HepG2 (cell line): ENCODE results near the gene CELF2. TPM values are rescaled to one million over a fixed set of nuclear protein-coding genes. Genes with fewer than 3 reads are reported as not detected.

Source experiments
- ATAC-seq: fragments of 200-7000 bp; cut with Tn5 transposase; 3 replicates; pipeline ENCODE4 v1.9.1; 2020; ENCODE audit warnings: mild to moderate bottlenecking, moderate library complexity
- BruUV-seq: library from RNA; stranded (reverse); fragments of 400-500 nt; replicated peaks from 2 replicates; lab custom pipeline; 2021; lab: Mats Ljungman, UMichigan
- CTCF ChIA-PET: fragments of 300-600 bp; formaldehyde crosslinking; extraction: SDS; loops from one replicate; lab custom pipeline; 2021; ENCODE audit warnings: low total read pairs, inconsistent platforms, low intra/inter-chr PET ratio; lab: Yijun Ruan, JAX
- POLR2A ChIA-PET: fragments of 350-600 bp; sonication (Branson Sonifier 250); formaldehyde crosslinking; loops from one replicate; lab custom pipeline; 2020; ENCODE audit warnings: antibody characterized with exemption, inconsistent platforms; lab: Yijun Ruan, JAX
- DNase-seq: peaks from one replicate; pipeline ENCODE4 v3.0.0-alpha.2; 2015; ENCODE audit warnings: low spot score
- FAIRE-seq: peaks from 3 replicates; lab custom pipeline; 2011; peaks lifted over from hg19 to GRCh38; lab: Jason Lieb, UNC
- H2AFZ ChIP-seq: one replicate; pipeline ENCODE4 v1.6.1; 2011; ENCODE audit warnings: low read length, inconsistent platforms
- H3K27ac ChIP-seq: fragments of 300-600 bp; 3 replicates; pipeline ENCODE4 v1.8.0; 2011; ENCODE audit warnings: mixed run types, mild to moderate bottlenecking, mixed read lengths, low read length, inconsistent platforms; ENCODE audit not compliant: insufficient read depth; ENCODE audit errors: extremely low read length
- H3K27me3 ChIP-seq, 2 experiments: fragments of 200-600 bp in 1 of 2; 2 replicates in 1 of 2; 3 replicates in 1 of 2; pipeline versions ENCODE4 v1.6.0 to v1.8.0; 2011; ENCODE audit warnings: low read length in 2 of 2, mild to moderate bottlenecking in 2 of 2, moderate library complexity in 2 of 2, inconsistent platforms in 1 of 2; ENCODE audit not compliant: insufficient read depth in 2 of 2, control insufficient read depth in 1 of 2
- H3K36me3 ChIP-seq, 2 experiments: fragments of 200-600 bp in 1 of 2; replicated peaks in 1 of 2; 2 replicates in 1 of 2; 3 replicates in 1 of 2; pipeline versions ENCODE4 v1.5.1 to v1.8.0; 2011; ENCODE audit warnings: low read length in 2 of 2, inconsistent platforms in 1 of 2; ENCODE audit not compliant: insufficient read depth in 2 of 2, control insufficient read depth in 1 of 2
- H3K4me1 ChIP-seq: 2 replicates; pipeline ENCODE4 v1.5.1; 2012; ENCODE audit warnings: low read length, inconsistent platforms; ENCODE audit not compliant: insufficient read depth
- H3K4me2 ChIP-seq: 2 replicates; pipeline ENCODE4 v1.6.0; 2011; ENCODE audit warnings: low read depth, low read length, inconsistent platforms
- H3K4me3 ChIP-seq, 3 experiments: fragments of 200-600 bp in 1 of 3; sonication (generic), shearing (Covaris generic) in 1 of 3; replicated peaks in 1 of 3; 2 replicates each; pipeline ENCODE4 v1.5.1; 2011 to 2016; ENCODE audit warnings: low read length in 3 of 3, inconsistent platforms in 2 of 3, low read depth in 2 of 3, mild to moderate bottlenecking in 2 of 3, control low read depth in 1 of 3, mixed read lengths in 1 of 3; ENCODE audit not compliant: insufficient read depth in 1 of 3
- H3K79me2 ChIP-seq: one replicate; pipeline ENCODE4 v1.6.1; 2011; ENCODE audit warnings: low read length, inconsistent platforms; ENCODE audit not compliant: insufficient read depth
- H3K9ac ChIP-seq: 2 replicates; pipeline ENCODE4 v1.6.0; 2011; ENCODE audit warnings: mild to moderate bottlenecking, low read depth, low read length, inconsistent platforms; ENCODE audit not compliant: insufficient read depth
- H3K9me3 ChIP-seq: 2 replicates; pipeline ENCODE4 v1.5.1; 2012; ENCODE audit warnings: mild to moderate bottlenecking, low read length
- H4K20me1 ChIP-seq: 2 replicates; pipeline ENCODE4 v1.6.0; 2011; ENCODE audit warnings: inconsistent platforms, mild to moderate bottlenecking, low read length, moderate library complexity; ENCODE audit not compliant: insufficient read depth
- AGO1 ChIP-seq: fragments of 200-400 bp; formaldehyde crosslinking; IDR thresholded peaks from 2 replicates; pipeline ENCODE4 v1.6.1; 2017; ENCODE audit warnings: mild to moderate bottlenecking, low read depth, low read length, moderate library complexity; ENCODE audit not compliant: poor library complexity, severe bottlenecking
- ASH2L ChIP-seq: fragments of 300-600, 200-600 bp; sonication (generic); IDR thresholded peaks from 2 replicates; pipeline ENCODE4 v1.7.0; 2017; ENCODE audit warnings: low read depth, mild to moderate bottlenecking, moderate library complexity, mixed read lengths, low read length; ENCODE audit not compliant: insufficient read length
- HOXA3 ChIP-seq: sonication (generic); formaldehyde crosslinking; IDR thresholded peaks from 2 replicates; pipeline ENCODE4 v1.5.0; 2020; ENCODE audit warnings: missing genetic modification reagents
- ISL2 ChIP-seq: sonication (generic); formaldehyde crosslinking; IDR thresholded peaks from 2 replicates; pipeline ENCODE4 v1.5.0; 2020; ENCODE audit warnings: missing genetic modification reagents
- MATR3 ChIP-seq: sonication (generic); formaldehyde crosslinking; IDR thresholded peaks from 2 replicates; pipeline ENCODE4 v1.4.0; 2020; ENCODE audit warnings: missing genetic modification reagents
- MBNL3 ChIP-seq: fragments of 250-450 bp; sonication (Bioruptor Pico); conservative IDR thresholded peaks from 2 replicates; pipeline ENCODE4 v1.8.0; 2022; ENCODE audit warnings: mild to moderate bottlenecking, inconsistent platforms
- NAIF1 ChIP-seq: sonication (generic); formaldehyde crosslinking; IDR thresholded peaks from 2 replicates; pipeline ENCODE4 v1.5.0; 2020; ENCODE audit warnings: mild to moderate bottlenecking, missing genetic modification reagents, borderline replicate concordance
- NCOA1 ChIP-seq: sonication (generic); formaldehyde crosslinking; IDR thresholded peaks from 2 replicates; pipeline ENCODE4 v1.9.0; 2021; ENCODE audit warnings: missing genetic modification reagents
- NFE2 ChIP-seq: sonication (generic); formaldehyde crosslinking; IDR thresholded peaks from 2 replicates; pipeline ENCODE4 v1.4.0; 2020; ENCODE audit warnings: missing genetic modification reagents
- RELA ChIP-seq: sonication (generic); formaldehyde crosslinking; IDR thresholded peaks from 2 replicates; pipeline ENCODE4 v1.4.0; 2020; ENCODE audit warnings: missing genetic modification reagents
- RFXANK ChIP-seq: IDR thresholded peaks from 2 replicates; pipeline ENCODE4 v1.6.1; 2016
- THAP8 ChIP-seq: sonication (generic); formaldehyde crosslinking; IDR thresholded peaks from 2 replicates; pipeline ENCODE4 v1.5.1; 2020; ENCODE audit warnings: missing genetic modification reagents, mild to moderate bottlenecking, borderline replicate concordance
- ZMYM4 ChIP-seq: sonication (generic); formaldehyde crosslinking; IDR thresholded peaks from 2 replicates; pipeline ENCODE4 v1.8.1; 2023; ENCODE audit warnings: mild to moderate bottlenecking, missing genetic modification reagents
- WGBS: methylation state at CpG from one replicate; pipeline ENCODE4 v1.1.6; 2017; ENCODE audit warnings: low lambda C conversion rate; 5-methylcytosine and 5-hydroxymethylcytosine counted together
- in situ Hi-C: cut with HindIII; loops from 2 replicates; pipeline ENCODE4 v1.10.0; 2017; ENCODE audit warnings: low pct_unique_long_range_greater_than_20kb; ENCODE audit not compliant: extremely low pct_ligation_motif_present
- intact Hi-C: fragments of 100-400 bp; cut with micrococcal nuclease; formaldehyde crosslinking; loops from one replicate; pipeline ENCODE4 v1.10.0; 2022; ENCODE audit not compliant: unreplicated experiment
- polyA plus RNA-seq, 8 experiments: library from polyadenylated mRNA; depleted of rRNA in 3 of 8; stranded (reverse) in 7 of 8; unstranded in 1 of 8; fragments of >200 nt; fragmentation: Illumina TruSeq in 4 of 8; extraction: Trizol in 4 of 8; gene quantifications; 2 replicates each; pipeline versions ENCODE4 v1.2.1 to v1.2.3, GENCODE V29; 2011 to 2016; ENCODE audit warnings: low read depth in 4 of 8, missing spikeins in 1 of 8, mixed read lengths in 1 of 8; ENCODE audit not compliant: insufficient read depth in 1 of 8
- total RNA-seq, 5 experiments: library from RNA; depleted of rRNA; stranded (reverse); fragments of >200 nt; fragmentation: Illumina TruSeq; extraction: Trizol; gene quantifications; 2 replicates each; pipeline ENCODE4 v1.2.3, GENCODE V29; 2016; ENCODE audit warnings: low read depth in 1 of 5
- TF ChIP-seq, protein P1 (sequence below): IDR thresholded peaks from 2 replicates; pipeline ENCODE4 v1.6.1; 2018; ENCODE audit warnings: missing genetic modification reagents

The CELF2 gene
- total and polyA plus RNA-seq, 2 of the 13 experiments (the other 11 are each of a cell fraction or from before 2014, with no cell fraction given) = not detected

DNA sequence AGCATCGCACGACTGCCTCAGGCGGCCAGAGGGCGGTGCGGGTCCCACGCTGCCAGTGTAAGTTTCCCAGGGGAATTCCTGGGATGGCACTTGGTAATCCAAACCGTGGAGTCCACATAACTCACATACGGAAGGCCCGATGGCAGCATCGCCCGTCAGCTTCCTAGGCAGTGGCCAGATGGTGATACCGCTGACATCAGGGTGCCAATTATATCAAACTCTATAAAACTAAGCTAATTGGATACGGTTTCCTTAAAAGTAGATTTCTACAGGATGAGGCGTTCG, 189.8 kb downstream of the CELF2 start:
- no peaks in the 10 kb centered on the region for H3K4me1 ChIP-seq
- in situ Hi-C loops = no loop called here
- no TSS peak for BruUV-seq

DNA sequence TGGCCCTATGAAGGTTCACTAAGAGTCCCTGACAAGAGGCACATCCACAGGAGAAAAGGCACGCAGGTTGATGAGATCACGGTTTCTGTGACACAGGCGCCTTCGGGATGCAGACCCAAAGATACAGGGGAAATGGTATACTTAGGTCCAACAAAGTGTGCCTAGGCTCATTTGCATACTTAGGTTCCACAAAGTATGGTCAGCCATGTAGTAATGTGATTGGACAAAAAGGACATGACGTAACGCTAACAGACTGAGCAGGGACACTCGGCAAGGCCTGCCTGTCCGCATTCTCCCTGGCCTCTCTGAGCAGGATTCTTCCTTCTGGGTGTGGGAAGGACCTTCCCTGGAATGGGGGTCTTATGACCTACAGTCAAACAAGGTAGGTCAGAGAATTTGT, 190.6 kb downstream of the CELF2 start:
- Histone ChIP-seq H2AFZ (no peak overlapping the region), H3K79me2 (no peaks in the 10 kb centered on the region), H3K27me3 (peaks cover 0 to 30% of the 10 kb centered on the region in 2 experiments; a peak in 3 of 5 replicates), H3K27ac (no peak overlapping the region), H4K20me1 (no peaks in the 10 kb centered on the region; the same call in 1 of the 2 replicates), H3K4me1 (no peaks in the 10 kb centered on the region), H3K9ac (no peak overlapping the region), H3K4me2 (no peak overlapping the region), H3K4me3 (no peak overlapping the region), H3K36me3 (no peaks in the 10 kb centered on the region), H3K9me3 (no peaks in the 10 kb centered on the region)
- CTCF ChIA-PET = no interaction called here
- intact Hi-C loops = no loop called here
- TF ChIP-seq, protein P1, sequence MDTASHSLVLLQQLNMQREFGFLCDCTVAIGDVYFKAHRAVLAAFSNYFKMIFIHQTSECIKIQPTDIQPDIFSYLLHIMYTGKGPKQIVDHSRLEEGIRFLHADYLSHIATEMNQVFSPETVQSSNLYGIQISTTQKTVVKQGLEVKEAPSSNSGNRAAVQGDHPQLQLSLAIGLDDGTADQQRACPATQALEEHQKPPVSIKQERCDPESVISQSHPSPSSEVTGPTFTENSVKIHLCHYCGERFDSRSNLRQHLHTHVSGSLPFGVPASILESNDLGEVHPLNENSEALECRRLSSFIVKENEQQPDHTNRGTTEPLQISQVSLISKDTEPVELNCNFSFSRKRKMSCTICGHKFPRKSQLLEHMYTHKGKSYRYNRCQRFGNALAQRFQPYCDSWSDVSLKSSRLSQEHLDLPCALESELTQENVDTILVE (CRISPR knock-in tag) = no peak
- no peak for TF ChIP-seq NFE2 (CRISPR knock-in tag)
- no peak for TF ChIP-seq AGO1
- TF ChIP-seq ISL2 (CRISPR knock-in tag) = no peak
- no peak for TF ChIP-seq RELA
- TF ChIP-seq THAP8 (CRISPR knock-in tag) = no peak
- TF ChIP-seq NCOA1 (CRISPR knock-in tag) = no peak
- no peak for TF ChIP-seq MBNL3
- no peak for TF ChIP-seq RFXANK (CRISPR knock-in tag)
- no peak for DNase-seq
- ATAC-seq = no peak
- in situ Hi-C loops = no loop called here
- FAIRE-seq = no peak
- POLR2A ChIA-PET = no interaction called here
- WGBS = 59% methylated on average over 8 of the region's 8 CpGs
- BruUV-seq = no TSS peak

More for the DNA sequence above, 189.8 kb downstream of the CELF2 start:
- DNase-seq (no peak), ATAC-seq (no peak), FAIRE-seq (no peak)
- H3K27me3 ChIP-seq = peaks cover 0 to 24% of the 10 kb centered on the region in 2 experiments; a peak in 3 of 5 replicates
- no peak overlapping the region for H3K27ac ChIP-seq
- H3K79me2 ChIP-seq = no peaks in the 10 kb centered on the region
- CTCF ChIA-PET = no interaction called here
- no peaks in the 10 kb centered on the region for H3K36me3 ChIP-seq
- H4K20me1 ChIP-seq = no peaks in the 10 kb centered on the region; the same call in 1 of the 2 replicates
- WGBS = 16% methylated on average over 15 of the region's 15 CpGs
- H2AFZ ChIP-seq = no peak overlapping the region
- POLR2A ChIA-PET = no interaction called here
- TF ChIP-seq HOXA3 (CRISPR knock-in tag) = no peak
- no peak for TF ChIP-seq NAIF1 (CRISPR knock-in tag)
- no peak for TF ChIP-seq ZMYM4 (CRISPR knock-in tag)
- TF ChIP-seq ASH2L = no peak
- TF ChIP-seq MATR3 (CRISPR knock-in tag) = no peak
- no peak overlapping the region for H3K4me2 ChIP-seq
- intact Hi-C loops = no loop called here
- H3K9ac ChIP-seq = no peak overlapping the region
- H3K4me3 ChIP-seq = no peak overlapping the region
- H3K9me3 ChIP-seq = no peaks in the 10 kb centered on the region
